ENCODE results near the gene SPO11.

SPO11 gene

DNA sequence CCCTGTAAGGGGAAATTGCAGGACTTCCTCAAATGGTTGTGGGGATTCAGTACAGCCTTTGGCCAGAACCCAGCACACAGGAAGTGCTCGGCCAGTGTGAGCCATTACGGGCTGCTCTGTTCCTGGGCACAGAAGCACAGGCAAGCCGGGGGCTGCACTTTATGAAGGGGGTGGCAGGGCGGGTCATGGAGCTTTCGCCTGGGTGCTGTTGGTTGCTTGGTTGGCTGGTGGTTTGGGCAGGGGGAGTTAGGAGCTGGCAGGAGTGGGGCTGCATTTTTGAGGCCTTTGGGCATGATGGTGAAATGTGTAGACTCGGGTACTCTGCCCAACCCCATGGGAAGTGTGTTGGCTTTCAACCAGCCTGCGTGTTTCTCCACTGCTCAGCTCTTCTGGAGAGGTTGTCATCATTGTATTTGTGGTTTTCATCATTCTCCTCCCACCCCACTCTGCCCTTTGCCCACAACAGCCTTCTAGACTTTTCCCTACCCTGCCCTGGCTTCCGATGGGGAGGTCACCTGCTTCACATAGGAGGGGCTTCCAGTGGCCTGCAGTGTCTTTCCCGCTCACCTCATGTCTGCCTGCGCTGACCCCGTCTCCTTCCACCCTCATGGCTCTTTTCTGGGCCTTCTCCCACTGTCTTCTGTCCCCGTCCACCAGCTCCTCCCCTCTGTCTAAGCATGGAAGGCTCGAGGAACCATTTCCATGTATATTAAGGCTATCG lies 45.5 kb downstream of the SPO11 start:
- no peak for DNase-seq (ENCODE audit: low read depth in 4 of 4, low spot score in 1 of 4)

DNA sequence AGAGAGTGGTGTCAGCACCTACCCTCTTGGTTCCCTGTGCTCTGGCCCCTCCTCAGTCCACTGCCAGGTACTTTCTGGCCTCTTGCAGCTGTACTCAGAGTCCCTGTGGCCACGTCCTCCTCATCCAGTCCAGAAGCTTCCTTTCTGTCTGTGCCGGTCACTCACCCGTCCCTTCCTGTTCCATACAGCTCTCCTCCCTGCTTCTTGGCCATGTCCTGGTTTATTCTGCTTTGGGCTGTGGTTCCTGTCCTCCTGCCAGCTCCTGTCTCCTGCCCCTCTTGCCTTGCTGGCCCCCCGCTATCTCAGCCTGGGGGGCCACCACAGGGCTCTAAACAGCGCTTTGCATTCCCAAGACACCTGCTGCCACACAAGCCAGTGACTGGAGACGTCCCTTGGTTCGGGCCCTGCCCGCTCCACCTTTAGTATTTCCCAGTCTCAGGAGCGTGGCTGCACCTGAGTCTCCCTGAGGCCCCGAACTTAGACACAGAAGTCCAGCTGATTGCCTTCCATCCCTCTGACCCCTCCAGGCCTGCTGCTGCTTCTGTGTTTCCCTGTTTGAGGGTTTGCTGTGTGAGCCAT lies 46.1 kb downstream of the SPO11 start:
- no peak for DNase-seq (ENCODE audit: low read depth in 4 of 4, low spot score in 1 of 4)

DNA sequence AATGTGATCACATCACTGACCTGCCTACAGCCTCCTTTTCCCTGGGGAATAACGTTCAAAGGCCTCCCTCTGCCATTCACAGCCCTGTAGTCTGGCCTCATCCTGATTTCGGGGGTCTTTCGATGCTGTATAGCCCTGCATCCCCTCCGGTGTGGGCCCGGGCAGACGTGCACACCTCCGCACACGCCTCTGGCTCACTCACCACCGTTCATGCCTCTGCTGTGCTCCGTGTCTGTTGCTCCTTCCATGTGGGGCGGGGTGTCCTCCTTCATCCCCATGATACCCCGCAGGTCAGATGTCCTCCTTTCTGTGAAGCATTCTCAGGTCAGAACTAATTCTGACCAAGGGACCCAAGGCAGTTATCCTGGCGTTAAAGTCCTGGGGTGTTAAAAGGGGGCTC lies 47.7 kb downstream of the SPO11 start:
- DNase-seq (ENCODE audit: low read depth in 4 of 4, low spot score in 1 of 4): no peak

DNA sequence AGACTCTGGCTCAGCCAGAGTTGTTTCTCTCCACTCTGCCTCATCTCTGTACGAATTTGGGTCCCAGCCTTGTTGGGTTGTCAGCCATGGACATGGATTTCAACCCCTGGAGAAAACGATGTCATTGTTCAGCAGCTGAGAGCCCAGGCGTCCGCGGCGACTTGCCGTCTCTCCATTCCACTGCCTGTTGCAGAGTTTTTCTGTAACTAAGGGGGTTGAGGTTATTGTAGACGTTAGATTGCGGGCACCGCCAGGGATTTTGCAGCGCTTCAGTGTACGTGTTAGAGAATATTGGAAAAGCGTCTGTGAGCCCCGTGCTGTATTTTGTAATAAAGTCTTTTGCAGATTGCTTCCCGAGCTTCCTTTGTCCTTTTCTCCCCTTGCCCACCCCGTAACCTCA lies 48.5 kb downstream of the SPO11 start:
- no peak for DNase-seq (ENCODE audit: low read depth in 4 of 4, low spot score in 1 of 4)

DNA sequence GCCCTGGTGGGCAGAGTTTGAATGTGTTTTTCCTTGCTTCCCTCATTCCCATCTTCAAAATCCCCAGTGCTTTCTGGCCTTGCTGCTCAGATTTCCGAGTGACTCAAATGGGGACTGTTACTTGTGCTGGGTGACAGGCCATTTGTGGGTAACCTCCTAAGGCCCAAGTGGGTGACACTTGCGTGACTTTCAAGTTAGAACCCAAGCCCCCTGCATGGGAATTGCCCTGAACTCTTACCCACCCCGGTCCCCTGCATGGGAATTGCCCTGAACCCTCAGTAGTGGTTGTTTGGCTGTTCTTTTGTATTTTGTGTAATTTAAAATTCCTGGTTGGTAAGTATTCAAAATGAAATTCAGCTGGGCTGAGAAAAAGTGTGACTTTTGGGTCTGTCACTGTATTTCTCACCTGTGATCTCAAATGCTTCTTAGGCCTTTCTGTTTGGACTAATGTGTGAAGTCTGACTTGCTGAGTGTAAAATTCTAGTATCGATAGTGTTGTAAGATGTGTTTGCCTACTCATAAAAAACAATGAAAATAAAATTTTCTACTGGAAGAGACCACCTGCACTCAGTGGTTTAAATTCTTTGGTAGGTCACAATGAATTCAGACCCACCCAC lies 49.2 kb downstream of the SPO11 start:
- no peak for DNase-seq (ENCODE audit: low read depth in 4 of 4, low spot score in 1 of 4)

DNA sequence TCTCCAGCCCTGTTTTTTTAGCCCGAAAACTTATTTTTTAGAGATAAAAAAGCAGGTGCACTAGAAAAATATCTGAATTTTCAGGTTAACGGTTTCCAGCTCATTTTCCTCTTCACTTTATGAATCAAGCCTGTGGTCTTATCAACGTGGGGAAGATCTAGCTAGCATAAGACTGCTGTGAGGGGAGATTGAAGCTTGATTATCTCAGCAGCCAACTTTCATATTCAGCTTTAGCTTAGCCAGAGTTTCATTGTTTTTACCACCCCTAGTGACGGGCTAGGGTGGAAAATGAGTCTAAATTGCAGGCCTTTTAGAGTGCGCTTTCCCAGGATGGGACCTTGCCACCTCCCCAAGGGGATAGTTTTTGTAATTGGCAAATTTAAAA lies 49.7 kb downstream of the SPO11 start:
- DNase-seq (ENCODE audit: low read depth in 4 of 4, low spot score in 1 of 4): no peak

DNA sequence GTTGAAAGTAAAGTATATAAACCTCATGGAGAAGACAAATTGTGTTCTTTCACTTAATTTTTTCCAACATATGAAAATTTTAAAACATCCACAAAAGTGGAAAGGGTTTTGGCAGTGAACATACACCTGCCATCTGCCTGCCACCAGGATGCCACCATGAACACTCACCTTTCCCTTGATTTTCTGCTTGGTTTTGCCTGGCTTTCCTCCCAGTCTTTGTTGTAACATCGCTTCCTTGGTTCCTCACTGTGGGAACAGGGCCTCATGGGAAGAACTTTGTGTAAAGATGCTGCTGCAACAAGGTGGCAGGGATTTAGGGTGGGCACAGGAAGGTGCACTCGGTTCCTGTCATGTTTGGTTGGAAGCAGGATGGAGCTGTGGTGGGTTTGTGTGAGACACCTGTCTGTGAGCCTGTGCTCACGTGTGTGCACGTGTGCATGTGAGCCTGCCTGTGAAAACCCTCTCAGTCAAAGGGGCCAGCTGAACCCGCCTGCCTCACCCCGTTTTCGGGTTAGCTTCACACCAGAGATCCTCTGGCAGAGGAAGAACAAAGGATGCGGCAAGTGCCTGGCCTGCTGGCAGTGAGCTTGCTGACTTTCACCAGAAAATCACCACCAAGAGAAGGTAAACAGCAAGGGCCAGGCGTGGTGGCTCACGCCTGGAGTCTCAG lies 50.6 kb downstream of the SPO11 start:
- DNase-seq (ENCODE audit: low read depth in 4 of 4, low spot score in 1 of 4): no peak

DNA sequence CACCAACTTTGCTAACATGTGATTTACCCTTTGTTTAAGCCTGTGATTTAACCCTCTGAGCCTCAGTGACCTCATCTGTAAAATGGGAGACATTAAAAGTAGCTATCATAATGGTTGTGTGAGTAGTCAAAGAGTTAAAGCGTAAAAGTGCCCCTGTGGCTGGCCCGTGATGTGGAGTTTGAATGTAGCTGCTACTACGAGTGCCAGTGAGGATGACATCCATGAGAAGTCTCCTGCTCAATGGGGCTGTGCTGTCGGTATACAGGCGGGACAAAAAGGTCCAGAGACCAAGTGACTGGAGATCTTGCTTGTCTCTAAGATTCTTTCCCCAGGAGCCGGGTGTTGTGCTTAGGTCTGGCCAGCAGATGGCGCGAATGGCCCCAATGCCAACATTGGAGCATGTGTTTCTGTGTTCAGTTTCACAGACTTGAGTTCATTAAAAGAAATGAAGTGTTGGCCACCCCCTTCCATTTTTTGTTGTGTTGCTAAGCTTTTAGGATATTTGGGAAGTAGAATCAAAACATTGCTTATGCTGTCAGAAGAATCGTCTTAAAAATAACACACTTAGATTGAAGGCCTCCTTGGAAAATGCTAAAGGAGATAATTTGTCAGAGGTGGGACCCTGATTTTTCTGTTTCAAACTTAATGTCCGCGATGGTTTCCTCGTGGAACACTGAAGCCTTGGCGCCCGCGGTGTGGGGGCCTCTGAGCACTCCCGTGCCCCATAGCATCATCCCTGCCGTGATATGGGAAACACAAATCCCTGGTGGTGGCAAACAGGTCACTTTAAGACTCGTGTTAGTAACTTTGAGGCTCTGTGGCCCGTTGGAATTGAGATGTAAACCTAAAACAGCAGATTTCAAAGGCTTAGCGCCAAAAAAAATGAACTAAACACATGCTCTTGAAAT lies 52.2 kb downstream of the SPO11 start:
- DNase-seq (ENCODE audit: low read depth in 4 of 4, low spot score in 1 of 4): peak in 3 of 4 experiments; percentile 66 to 75 (median 74)

DNA sequence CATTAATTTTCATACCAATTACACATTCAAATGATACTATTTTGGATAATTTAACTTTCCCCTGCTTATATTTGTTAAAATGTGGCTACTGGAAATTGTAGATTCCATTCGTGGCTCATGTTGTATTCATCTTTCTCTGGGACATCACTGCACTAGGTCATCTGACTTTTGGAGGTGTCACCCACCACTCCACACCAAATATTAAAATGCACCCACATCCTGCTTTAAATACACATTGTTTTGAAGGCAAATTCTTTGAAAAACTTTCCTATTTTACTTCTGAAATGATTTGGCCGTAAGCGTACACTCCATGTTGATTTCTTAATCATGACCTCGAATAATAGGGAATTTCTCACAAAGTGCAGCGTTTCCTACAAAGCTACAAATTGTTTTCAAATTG lies 52.9 kb downstream of the SPO11 start:
- no peak for DNase-seq (ENCODE audit: low read depth in 4 of 4, low spot score in 1 of 4)

DNA sequence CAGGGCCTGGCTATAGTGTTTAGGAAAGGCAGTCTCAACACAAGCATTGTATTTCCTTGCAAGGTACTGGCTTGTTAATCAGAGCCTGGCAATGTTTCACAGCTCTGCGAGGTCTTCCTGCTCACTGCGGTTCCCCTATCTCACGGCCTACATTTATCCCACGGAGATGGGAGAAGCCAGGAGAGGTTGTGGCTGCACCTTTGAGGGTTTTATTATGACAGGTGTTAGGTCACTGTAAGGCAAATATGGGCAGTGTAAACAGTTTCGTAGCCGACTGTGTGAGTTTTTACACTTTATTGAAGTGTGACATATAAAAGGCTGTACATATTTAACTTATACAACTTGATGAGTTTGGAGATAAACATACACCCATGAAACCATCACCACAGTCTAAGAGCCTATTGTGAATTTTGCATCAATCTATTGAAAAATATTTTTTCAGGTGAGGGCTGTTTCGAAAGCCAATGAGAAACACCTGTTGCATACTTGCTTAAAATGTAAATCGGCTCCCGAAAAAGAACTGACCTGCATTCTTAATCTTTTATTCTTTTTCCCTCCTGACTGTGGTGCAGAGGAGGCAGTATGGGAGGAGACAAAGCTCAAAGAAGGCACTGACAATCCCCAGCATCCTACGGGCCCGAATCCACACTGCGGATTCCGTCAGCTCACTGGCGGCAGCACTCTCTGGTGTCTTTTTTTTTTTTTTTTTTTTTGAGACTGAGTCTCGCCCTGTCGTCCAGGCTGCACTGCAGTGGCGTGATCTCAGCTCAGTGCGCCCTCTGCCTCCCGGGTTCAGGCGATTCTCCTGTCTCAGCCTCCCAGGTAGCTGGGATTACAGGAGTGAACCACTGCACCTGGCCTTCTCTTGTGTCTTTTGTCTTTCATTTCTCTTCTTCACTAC lies 54.1 kb downstream of the SPO11 start:
- DNase-seq (ENCODE audit: low read depth in 4 of 4, low spot score in 1 of 4): no peak

DNA sequence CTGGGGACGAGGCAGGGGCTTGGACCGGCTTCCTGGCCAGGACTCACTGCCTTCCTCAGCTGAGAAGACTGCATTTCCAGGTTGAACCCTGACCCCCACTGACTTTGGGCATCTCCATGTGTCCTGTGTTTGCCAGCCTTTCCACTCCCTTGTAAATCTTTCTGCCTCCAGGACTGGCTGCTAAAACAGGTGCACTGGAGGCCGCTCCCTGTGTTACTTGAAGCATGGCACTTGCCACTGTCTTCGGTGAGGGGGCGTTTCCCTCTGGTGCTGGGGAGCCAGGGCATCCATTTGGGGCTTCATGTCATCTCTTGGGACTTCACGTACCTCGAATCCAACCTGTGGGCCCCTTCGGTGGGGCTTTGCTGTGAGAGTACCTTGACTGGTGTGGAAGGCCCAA lies 54.9 kb downstream of the SPO11 start:
- no peak for DNase-seq (ENCODE audit: low read depth in 4 of 4, low spot score in 1 of 4)

DNA sequence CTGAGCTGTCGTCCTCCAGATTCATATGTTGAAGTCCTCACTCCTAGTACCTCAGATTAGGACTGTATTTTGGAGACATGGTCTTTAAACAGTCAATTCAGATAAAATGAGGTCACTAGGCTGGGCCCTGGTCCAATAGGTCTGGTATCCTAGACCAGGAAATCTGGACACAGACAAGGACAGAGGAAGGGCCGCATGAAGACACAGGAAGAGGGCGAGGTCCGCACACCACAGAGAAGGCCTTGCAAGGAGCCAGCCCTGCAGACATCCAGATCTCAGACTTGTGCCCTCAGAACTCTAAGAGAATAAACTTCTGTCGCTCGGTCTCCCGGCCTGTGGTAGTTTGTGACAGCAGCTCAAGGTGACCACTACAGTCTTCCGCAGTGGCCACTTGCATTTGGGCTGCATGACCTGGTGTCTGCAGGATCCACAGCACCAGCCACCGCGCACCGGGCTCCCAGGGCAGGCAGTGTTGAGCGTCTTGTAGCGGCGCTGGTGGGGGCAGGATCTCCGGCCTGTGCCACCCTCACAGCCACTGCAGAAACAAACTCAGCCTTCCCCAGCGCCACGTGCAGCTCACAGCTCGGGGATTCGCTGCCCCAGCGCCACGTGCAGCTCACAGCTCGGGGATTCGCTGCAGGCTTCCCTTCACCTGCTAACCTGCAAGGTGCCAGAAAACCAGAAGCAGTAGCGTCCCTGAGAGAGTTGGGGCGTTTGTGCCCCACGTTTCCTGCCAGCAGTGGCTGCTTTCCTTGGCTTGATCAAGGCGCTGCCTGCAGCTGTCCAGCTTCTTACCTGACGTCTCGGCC lies 55.6 kb downstream of the SPO11 start:
- DNase-seq (ENCODE audit: low read depth in 4 of 4, low spot score in 1 of 4): no peak

DNA sequence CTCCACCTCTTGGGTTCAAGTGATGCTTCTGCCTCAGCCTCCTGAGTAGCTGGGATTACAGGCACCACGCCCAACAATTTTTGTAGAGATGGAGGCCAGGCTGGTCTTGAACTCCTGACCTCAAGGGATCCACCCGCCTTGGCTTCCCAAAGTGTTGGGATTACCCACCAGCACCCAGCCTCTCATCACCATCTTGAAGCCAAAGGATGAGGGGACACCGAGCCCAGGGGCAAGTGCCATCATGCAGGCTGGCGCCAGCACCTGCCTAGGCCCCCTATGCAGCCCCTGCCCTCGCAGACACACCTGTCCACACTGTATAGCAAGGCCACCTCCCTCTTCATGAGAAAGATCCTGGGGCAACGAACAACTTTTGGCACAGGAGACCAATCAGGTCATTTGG lies 56.3 kb downstream of the SPO11 start:
- no peak for DNase-seq (ENCODE audit: low read depth in 4 of 4, low spot score in 1 of 4)

DNA sequence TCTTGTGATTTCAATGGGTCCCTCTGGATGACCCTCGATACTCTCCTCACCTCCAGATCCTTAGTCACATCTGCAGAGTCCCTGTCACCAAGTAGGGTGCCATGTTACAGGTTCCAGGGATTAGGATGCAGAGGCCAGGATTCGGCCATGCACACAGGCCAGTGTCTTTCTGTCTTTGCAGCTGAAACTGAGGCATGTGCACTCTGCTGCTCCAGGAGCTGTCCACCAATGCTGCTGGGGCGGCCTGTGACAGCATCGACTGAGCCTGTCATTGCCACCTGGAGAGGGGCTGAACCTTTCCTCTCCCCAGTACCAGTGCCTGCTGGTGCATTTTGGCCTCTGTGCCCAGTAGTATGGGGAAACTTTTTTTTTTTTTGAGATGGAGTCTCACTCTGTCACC lies 57.2 kb downstream of the SPO11 start:
- no peak for DNase-seq (ENCODE audit: low read depth in 4 of 4, low spot score in 1 of 4)

DNA sequence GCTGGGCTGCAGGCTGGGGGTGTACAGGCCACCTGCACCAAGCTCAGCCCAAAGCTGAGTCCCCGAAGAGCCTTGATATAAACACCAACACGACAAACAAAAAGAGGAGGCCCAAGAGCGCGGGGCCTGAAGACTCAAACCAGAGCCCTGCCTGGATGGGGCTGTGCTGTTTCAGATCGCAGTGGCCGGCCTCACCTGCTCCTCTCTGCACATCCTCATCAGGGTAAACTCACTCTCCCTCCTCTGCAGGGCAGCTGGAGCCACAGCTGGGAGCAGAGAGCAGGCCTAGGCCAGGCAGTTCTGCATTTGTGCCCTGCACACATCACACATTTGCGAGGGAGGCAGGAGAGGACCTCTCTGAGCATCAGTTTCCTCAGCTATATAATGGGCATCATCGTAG lies 57.9 kb downstream of the SPO11 start:
- DNase-seq (ENCODE audit: low read depth in 4 of 4, low spot score in 1 of 4): no peak

DNA sequence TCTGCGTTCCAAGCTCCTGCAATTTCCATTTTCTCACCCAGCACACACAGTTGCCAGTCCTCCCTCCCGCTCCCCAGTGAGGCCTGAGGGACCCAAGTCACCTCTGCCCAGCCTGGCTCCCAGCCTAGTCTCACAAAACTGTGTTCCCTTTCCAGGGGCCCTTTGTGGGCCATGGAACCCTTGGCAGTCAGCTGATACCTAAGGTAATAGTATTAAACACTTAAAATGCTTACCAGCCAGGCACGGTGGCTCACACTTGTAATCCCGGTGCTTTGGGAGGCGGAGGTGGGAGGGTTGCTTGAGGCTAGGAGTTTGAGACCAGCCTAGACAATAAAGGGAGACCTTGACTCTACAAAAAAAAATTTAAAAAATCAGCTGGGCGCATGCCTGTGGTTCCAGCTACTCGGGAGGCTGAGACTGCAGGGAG lies 58.4 kb downstream of the SPO11 start:
- DNase-seq (ENCODE audit: low read depth in 4 of 4, low spot score in 1 of 4): no peak

DNA sequence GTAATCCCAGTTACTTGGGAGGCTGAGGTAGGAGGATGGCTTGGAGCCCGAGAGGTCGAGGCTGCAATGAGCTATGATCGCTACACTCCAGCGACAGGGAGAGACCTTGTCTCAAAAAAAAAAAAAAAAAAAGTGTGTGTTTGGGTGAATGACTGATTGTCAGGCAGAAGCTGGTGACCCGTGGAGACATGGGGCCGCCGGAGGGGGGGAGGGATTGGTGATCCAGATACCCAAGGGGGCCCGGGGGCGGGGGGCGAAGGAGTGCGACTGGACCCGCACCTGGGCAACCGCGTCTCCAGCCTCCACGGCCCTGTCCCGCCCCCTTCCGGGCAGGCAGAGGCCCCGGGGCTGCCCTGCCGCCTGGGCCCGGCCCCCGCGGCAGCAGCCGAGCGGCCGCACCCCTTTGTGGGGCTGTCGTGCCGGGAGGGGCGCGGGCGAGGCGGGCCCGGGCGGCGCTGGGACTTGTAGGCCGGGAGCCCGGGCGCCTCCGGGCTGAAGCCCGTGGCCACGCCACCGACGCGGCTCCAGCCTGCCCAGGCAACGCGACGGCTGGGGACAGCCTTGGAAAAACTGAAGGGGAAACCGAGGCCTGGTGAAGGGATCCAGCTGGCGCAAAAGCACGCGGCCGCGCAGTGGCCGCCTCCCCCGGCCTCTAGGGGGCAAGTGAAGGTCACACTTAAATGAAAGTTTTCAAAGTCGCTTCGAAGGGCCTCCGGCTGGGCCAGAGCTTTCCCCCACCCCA lies 59.5 kb downstream of the SPO11 start:
- DNase-seq (ENCODE audit: low read depth in 4 of 4, low spot score in 1 of 4): peak in 2 of 4 experiments; percentile 51 to 61
